ENCODE data around the gene COMMD4. TPM values are rescaled to one million over a fixed set of nuclear protein-coding genes. Genes with fewer than 3 reads are reported as not detected.
"Not testable (repeated sequence)": the region's sequence is repeated elsewhere in the genome, so short reads cannot be mapped to it uniquely, and the experiment has no call there.

COMMD4 gene
- polyA plus RNA-seq (ENCODE audit: low read depth in 6 of 6), result 10 to 100 TPM; 27.1 to 47.4 (median 37.9) TPM

GRCh38 chr15:75335705-75336355 is at the start of gene COMMD4:
Gene COMMD4 (plus strand): TSS chr15:75336063. CDS start chr15:75336090, 27 bp downstream.
- H3K27me3 Mint-ChIP-seq, result no peaks in the 10 kb centered on the region
- no peaks in the 10 kb centered on the region for H3K36me3 Mint-ChIP-seq
- peak within 1 kb of the TSS; percentile 74 to 98 (median 97) for H3K27ac Mint-ChIP-seq
- peak; percentile 55 for DNase-seq
- H3K4me3 Mint-ChIP-seq, result peak within 1 kb of the TSS; percentile 88 to 98 (median 94)
- ATAC-seq (ENCODE audit: low read depth in 2 of 2), result peak; percentile 78
- H3K4me1 Mint-ChIP-seq, result peaks cover 18 to 27% (median 24%) of the 10 kb centered on the region in 3 donors
- no peaks in the 10 kb centered on the region for H3K9me3 Mint-ChIP-seq

DNA sequence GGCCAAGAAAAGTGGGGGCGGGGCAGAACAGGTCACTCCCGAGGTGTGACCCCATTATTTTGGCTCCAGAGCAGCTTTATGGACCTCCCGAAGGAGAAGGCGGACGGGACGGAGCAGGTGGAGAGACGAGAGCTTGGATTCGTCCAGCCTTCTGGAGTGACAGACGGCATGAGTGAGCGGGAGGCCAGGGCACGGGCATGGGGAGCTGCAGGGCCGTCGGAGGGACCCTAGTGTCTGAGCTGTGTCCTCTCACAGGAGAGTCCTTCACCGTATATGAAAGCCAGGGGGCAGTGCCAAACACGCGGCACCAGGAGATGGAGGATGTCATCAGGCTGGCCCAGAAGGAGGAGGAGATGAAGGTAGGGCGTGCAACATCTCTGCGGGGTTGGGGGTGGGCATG is 42.2 kb upstream of the COMMD4 start:
- not testable (repeated sequence) for H3K36me3 Mint-ChIP-seq; H3K9me3 Mint-ChIP-seq; ATAC-seq (ENCODE audit: low read depth in 2 of 2); DNase-seq; H3K27ac Mint-ChIP-seq; H3K4me3 Mint-ChIP-seq; H3K27me3 Mint-ChIP-seq; H3K4me1 Mint-ChIP-seq

DNA sequence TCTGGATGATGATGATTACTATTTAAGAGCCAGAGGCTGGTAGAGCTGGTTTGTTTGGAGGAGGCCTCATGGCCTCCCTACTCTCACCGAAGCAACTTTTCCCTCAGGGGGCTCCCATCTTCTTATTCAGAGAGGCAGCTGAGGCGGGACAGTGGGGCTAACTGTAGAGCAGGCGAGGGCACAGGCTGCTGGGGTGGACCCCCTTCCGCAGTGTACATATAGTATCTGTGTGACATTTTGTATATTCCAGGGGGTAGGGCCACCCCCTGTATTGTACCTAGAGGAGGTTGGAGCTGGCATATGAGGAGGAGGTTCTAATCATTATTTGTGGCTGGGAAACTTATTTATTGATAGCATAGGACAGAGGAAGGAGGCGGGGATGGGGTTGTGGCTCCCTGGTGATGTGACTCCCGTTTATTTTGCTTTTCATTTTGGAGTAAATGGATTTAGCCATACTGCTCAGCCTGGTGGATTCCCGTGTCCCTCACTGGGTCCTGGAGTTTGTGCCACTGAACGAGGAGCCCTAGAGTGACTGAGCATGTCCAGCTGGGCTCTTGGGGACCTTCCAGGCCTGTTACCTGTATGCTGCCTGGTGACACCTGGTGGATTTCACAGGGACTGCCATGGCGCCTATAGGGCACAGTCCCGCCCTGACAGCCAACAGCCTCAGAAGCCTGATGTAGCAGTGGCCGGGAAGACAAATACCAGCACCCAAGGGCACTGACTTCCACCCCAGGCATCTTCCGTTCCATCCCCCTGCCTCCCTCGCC is 37.1 kb upstream of the COMMD4 start:
- not testable (repeated sequence) for H3K27ac Mint-ChIP-seq, H3K9me3 Mint-ChIP-seq, H3K4me3 Mint-ChIP-seq, H3K36me3 Mint-ChIP-seq, H3K4me1 Mint-ChIP-seq
- peaks cover 0 to 14% (median 13%) of the 10 kb centered on the region in 3 donors for H3K27me3 Mint-ChIP-seq
- peak; percentile 25 for DNase-seq
- peak; percentile 92 to 93 for ATAC-seq (ENCODE audit: low read depth in 2 of 2)

DNA sequence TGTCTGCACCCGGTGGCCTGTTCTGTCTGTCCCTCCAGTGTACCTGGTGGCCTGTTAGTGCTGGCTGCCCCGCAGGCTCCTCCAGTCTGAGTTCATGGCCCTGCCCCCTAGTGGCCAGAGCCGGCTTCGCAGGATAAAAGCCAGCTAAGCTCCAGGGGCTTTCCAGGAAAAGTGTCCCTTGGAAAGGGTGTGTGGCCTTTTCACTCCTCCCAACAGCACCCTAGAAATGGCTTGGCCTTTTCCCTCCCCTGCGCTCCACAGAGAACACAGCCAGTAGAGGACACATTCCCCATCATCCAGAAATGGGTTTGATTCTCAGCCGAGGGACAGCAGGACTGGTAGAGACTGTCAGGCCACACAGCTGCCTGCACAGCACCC is 36.6 kb upstream of the COMMD4 start:
- Mint-ChIP-seq H3K4me3 (peak overlapping the region in 1 of 8 donors; percentile 29), H3K27me3 (peaks cover under 1 to 19% (median 18%) of the 10 kb centered on the region in 3 donors)
- H3K27ac Mint-ChIP-seq, H3K4me1 Mint-ChIP-seq, H3K36me3 Mint-ChIP-seq, H3K9me3 Mint-ChIP-seq: not testable (repeated sequence)
- ATAC-seq (ENCODE audit: low read depth in 2 of 2) (peak; percentile 86 to 90), DNase-seq (peak; percentile 50)

DNA sequence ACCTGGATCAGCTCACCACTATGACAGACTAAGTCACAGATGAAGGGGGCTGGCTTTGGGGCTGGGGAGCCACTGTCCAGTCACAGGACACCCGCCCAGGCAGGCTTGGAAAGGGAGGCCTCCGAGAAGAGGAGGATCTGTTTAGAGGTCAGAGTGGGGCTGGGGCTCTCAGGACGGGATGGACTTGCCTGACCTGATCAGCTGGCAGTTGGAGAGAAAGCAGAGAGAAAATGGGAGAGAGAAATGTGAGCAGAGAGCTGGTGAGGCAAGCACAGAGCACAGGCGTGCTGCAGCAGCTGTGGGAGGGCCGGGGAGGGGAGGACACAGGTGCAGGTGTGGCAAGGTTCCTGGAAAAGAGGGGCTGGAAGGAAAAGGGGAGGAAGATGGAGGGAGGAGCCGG is 35.8 kb upstream of the COMMD4 start:
- peaks cover 7 to 27% (median 26%) of the 10 kb centered on the region in 3 donors for H3K27me3 Mint-ChIP-seq
- ATAC-seq (ENCODE audit: low read depth in 2 of 2); H3K36me3 Mint-ChIP-seq; H3K4me1 Mint-ChIP-seq; DNase-seq; H3K27ac Mint-ChIP-seq; H3K9me3 Mint-ChIP-seq; H3K4me3 Mint-ChIP-seq: not testable (repeated sequence)

GRCh38 chr15:75302318-75302717 is 33.5 kb upstream of the COMMD4 start:
- no peaks in the 10 kb centered on the region for H3K36me3 Mint-ChIP-seq

DNA sequence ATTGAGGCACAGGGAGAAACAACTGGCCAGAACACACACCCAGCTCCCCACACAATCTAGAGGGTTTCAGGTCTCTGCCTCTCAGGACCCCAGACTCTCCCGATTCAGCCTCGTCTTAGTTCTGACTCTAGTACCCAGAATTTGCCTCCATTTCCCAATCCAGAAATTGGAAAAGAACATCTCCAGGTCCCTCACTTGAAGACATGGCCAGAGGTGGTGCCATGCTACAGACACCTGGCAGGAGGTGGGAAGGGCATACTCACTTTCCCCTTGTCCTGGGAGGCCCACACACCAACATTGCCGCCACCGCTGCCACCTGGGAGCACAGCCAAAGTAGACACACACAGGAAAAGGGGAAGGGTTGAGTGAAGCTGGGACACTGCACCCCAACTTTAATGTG is 33.1 kb upstream of the COMMD4 start:
- ATAC-seq (ENCODE audit: low read depth in 2 of 2); H3K9me3 Mint-ChIP-seq; DNase-seq; H3K27ac Mint-ChIP-seq; H3K36me3 Mint-ChIP-seq; H3K4me3 Mint-ChIP-seq; H3K4me1 Mint-ChIP-seq: not testable (repeated sequence)
- peaks cover 7 to 53% (median 45%) of the 10 kb centered on the region in 3 donors for H3K27me3 Mint-ChIP-seq

More at GRCh38 chr15:75302318-75302717, 33.5 kb upstream of the COMMD4 start:
- Mint-ChIP-seq H3K4me1 (no peaks in the 10 kb centered on the region), H3K9me3 (no peaks in the 10 kb centered on the region), H3K27me3 (peaks cover 7 to 49% (median 41%) of the 10 kb centered on the region in 3 donors), H3K4me3 (no peak overlapping the region), H3K27ac (no peak overlapping the region)
- DNase-seq, result no peak
- ATAC-seq (ENCODE audit: low read depth in 2 of 2), result no peak

- ATAC-seq (ENCODE audit: low read depth in 2 of 2) (no peak), DNase-seq (no peak)
- Mint-ChIP-seq H3K4me1 (peaks cover 2 to 5% (median 4%) of the 10 kb centered on the region in 3 donors), H3K9me3 (no peaks in the 10 kb centered on the region), H3K27me3 (peaks cover 19 to 65% (median 48%) of the 10 kb centered on the region in 3 donors), H3K36me3 (no peaks in the 10 kb centered on the region), H3K4me3 (peak overlapping the region in 1 of 8 donors; percentile 18), H3K27ac (no peak overlapping the region)
Observed at GRCh38 chr15:75306188-75306587, 29.7 kb upstream of the COMMD4 start.

DNA sequence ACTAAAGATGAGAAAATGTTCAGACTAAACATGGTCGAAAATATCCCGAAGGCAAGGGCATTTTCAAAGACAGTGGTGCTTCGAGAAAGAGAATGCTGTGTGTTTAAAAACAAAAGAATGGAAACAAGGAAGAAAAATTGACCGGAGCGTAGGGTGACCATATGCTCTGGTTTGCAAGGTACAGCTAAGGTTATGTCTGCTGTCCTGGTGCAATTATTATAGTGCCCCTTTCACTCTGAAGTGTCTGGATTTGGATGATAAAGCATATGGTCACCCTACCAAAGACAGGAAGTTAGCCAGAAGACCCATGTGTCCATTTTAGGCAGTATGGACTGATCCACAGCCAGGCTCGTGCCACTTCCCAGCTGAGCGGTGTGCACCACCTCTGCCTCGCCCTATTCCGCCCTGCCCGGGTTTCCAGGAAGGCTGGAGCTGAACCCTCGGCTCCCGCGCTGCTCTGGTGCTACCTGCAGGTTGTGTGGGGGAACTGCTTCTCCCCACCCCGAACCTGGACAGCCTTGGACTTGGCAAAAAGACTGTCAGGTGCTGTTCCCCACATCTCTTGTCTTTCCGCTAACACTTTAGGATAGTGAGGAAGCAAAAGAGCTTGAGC is 28.0 kb upstream of the COMMD4 start:
- peak; percentile 50 to 67 for ATAC-seq (ENCODE audit: low read depth in 2 of 2)
- Mint-ChIP-seq H3K27me3 (peaks cover 23 to 73% (median 56%) of the 10 kb centered on the region in 3 donors), H3K9me3 (no peaks in the 10 kb centered on the region), H3K4me3 (no peak overlapping the region), H3K4me1 (peaks cover 2 to 5% (median 4%) of the 10 kb centered on the region in 3 donors), H3K36me3 (no peaks in the 10 kb centered on the region), H3K27ac (no peak overlapping the region)
- DNase-seq, result no peak

- H3K4me1 Mint-ChIP-seq, result peaks cover 2 to 5% (median 4%) of the 10 kb centered on the region in 3 donors
- H3K27me3 Mint-ChIP-seq, result peaks cover 18 to 60% (median 42%) of the 10 kb centered on the region in 3 donors
- peak overlapping the region in 1 of 6 donors; percentile 63 for H3K27ac Mint-ChIP-seq
Observed at GRCh38 chr15:75309711-75310110, 26.2 kb upstream of the COMMD4 start.

GRCh38 chr15:75312548-75312947 is 23.3 kb upstream of the COMMD4 start:
- H3K4me3 Mint-ChIP-seq; ATAC-seq (ENCODE audit: low read depth in 2 of 2); DNase-seq; H3K27ac Mint-ChIP-seq; H3K36me3 Mint-ChIP-seq; H3K9me3 Mint-ChIP-seq; H3K4me1 Mint-ChIP-seq: not testable (repeated sequence)
- peaks cover 15 to 32% (median 23%) of the 10 kb centered on the region in 3 donors for H3K27me3 Mint-ChIP-seq

More at GRCh38 chr15:75309711-75310110, 26.2 kb upstream of the COMMD4 start:
- ATAC-seq (ENCODE audit: low read depth in 2 of 2) (no peak), DNase-seq (no peak)
- no peak overlapping the region for H3K4me3 Mint-ChIP-seq
- no peaks in the 10 kb centered on the region for H3K9me3 Mint-ChIP-seq
- no peaks in the 10 kb centered on the region for H3K36me3 Mint-ChIP-seq

GRCh38 chr15:75313116-75313845 is 22.6 kb upstream of the COMMD4 start:
- ATAC-seq (ENCODE audit: low read depth in 2 of 2) (no peak), DNase-seq (no peak)
- H3K4me1 Mint-ChIP-seq, result peaks cover 0 to 2% (median 0%) of the 10 kb centered on the region in 3 donors
- H3K9me3 Mint-ChIP-seq, result no peaks in the 10 kb centered on the region
- no peak overlapping the region for H3K4me3 Mint-ChIP-seq
- H3K27me3 Mint-ChIP-seq, result peaks cover 13 to 25% (median 16%) of the 10 kb centered on the region in 3 donors
- H3K36me3 Mint-ChIP-seq, result no peaks in the 10 kb centered on the region
- no peak overlapping the region for H3K27ac Mint-ChIP-seq
